GM19099 (cell line): ENCODE results near the gene SPATA25.

ENCODE experiments used
- POLR2A ChIP-seq: IDR thresholded peaks from 3 replicates; pipeline ENCODE4 v1.6.1; 2011; ENCODE audit warnings: low read depth; ENCODE audit not compliant: insufficient read length; ENCODE audit errors: extremely low read depth

The SPATA25 gene

DNA sequence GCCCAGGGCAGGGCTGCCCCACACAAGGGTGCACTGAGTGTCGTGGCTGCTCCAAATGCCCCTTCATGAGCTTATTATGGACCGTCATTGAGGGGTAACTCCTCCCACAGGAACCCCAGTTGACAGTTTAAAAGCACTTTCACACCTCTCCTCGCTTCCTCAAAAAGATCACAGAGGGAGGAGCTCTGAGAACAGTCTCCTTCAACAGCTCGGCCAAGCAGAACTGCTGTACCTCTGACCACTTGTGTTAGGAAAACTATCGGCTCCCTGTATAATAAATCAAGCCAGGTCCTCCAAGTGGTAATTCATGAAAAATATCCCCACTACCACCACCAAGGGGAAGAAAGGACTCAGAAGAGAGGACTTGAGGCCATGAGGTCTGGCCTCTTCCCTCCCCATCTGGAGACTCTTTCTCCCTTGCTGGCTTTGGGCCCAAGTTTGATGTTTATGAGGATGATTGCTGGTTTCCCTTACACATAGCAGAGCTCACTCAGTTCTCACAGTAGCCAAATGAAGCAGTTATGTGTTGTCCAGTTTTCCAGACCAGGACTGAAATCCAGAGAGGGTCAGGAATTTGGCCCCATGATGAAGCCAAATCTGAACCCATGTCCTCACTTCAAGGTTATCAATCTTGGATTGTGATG, 45.1 kb downstream of the SPATA25 start:
- no peak for TF ChIP-seq POLR2A

DNA sequence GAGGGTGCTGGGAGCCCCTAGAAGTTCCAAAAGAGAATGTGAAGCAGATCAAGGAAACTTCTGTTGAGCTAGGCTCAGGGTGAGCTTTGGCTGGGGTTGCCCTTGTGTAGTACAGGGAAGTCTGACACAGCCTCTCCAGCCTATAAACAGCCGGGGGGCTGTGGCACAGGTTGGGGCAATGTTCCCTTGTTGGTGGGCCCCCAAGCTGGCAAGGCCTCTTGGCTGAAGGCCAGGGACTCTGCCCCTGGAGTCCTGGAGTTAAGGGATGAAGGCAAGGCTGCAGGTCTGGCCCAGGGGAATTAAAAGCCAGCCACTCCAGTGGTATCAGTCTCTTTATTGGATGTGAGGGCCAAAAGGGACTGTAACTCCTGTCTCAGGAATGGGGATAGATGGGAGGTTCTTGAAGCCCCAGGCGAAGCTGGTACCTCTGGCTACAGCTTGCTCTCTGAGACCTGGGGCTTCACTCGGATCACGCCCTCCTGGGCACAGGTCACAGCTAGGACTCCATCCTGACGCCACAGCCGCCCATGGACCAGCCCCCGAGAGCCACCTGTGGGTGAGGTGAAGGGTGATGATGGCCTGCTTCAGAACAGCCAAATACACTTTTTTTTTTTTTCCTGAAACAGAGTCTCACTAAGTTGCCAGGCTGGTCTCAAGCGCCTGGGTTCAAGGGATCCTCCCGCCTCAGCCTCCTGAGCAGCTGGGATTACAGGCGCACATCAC, 45.9 kb downstream of the SPATA25 start:
- TF ChIP-seq POLR2A, result no peak

DNA sequence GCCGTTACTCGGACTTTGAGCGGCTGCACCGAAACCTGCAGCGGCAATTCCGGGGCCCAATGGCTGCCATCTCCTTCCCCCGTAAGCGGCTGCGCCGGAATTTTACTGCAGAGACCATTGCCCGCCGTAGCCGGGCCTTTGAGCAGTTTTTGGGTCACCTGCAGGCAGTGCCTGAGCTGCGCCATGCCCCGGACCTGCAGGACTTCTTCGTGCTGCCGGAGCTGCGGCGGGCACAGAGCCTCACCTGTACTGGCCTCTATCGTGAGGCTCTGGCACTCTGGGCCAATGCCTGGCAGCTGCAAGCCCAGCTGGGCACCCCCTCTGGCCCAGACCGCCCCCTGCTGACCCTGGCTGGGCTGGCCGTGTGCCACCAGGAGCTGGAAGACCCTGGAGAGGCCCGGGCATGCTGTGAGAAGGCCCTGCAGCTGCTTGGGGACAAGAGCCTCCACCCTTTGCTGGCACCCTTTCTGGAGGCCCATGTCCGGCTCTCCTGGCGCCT, 46.7 kb downstream of the SPATA25 start:
- TF ChIP-seq POLR2A, result no peak

DNA sequence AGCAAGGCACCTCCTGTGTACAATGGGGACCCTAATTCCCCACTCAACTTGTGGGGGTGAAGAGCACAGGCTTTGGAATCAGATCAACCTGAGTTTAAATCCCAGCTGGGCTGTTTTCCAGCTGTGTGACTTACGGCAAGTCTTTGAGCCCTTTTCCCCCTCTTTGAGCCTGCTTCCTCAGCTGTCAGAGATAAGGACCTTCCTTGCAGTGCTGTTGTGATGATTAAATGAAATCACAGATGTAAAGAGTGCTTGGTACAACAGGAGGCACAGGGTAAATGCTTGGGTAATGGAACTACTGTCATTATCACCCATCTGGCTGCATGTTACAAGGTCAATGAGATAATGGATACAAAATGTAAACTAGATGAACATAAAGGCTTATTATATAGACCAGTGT, 50.6 kb downstream of the SPATA25 start:
- no peak for TF ChIP-seq POLR2A
